Thyroid gland (tissue), 4 donors: ENCODE results near the gene PARM1.

Experiments
- CTCF ChIP-seq, 6 experiments: fragments of 200-600 bp in 3 of 6; fragments of 450-650 bp in 3 of 6; sonication (generic) in 3 of 6; IDR thresholded peaks; one replicate each; pipeline ENCODE4 v1.5.1; 2016 to 2019; ENCODE audit warnings: antibody characterized with exemption in 6 of 6, mild to moderate bottlenecking in 2 of 6, inconsistent platforms in 1 of 6, moderate library complexity in 1 of 6
- POLR2A ChIP-seq, 2 donors: fragments of 450-650 bp; IDR thresholded peaks; one replicate each; pipeline ENCODE4 v1.6.1; 2017; ENCODE audit warnings: antibody characterized with exemption in 2 of 2, mild to moderate bottlenecking in 2 of 2, moderate library complexity in 1 of 2

GRCh38 chr4:74997948-74998729 lies 65.2 kb downstream of the PARM1 start:
- no peak for TF ChIP-seq CTCF (IDR thresholded peaks at IDR 0.05)
- TF ChIP-seq POLR2A (IDR thresholded peaks at IDR 0.05): no peak
